ENCODE results near the gene MBD4.

- TF ChIP-seq CTCF (IDR thresholded peaks at IDR 0.05) (no peak), POLR2AphosphoS5 (IDR thresholded peaks at IDR 0.05) (no peak), EP300 (IDR thresholded peaks at IDR 0.05) (no peak)
These were observed 24.0 kb upstream of the MBD4 start for GRCh38 chr3:129463716-129464115.

All from upper lobe of left lung (tissue), 4 donors.